ENCODE results near the gene ACOD1.

The ACOD1 gene

DNA sequence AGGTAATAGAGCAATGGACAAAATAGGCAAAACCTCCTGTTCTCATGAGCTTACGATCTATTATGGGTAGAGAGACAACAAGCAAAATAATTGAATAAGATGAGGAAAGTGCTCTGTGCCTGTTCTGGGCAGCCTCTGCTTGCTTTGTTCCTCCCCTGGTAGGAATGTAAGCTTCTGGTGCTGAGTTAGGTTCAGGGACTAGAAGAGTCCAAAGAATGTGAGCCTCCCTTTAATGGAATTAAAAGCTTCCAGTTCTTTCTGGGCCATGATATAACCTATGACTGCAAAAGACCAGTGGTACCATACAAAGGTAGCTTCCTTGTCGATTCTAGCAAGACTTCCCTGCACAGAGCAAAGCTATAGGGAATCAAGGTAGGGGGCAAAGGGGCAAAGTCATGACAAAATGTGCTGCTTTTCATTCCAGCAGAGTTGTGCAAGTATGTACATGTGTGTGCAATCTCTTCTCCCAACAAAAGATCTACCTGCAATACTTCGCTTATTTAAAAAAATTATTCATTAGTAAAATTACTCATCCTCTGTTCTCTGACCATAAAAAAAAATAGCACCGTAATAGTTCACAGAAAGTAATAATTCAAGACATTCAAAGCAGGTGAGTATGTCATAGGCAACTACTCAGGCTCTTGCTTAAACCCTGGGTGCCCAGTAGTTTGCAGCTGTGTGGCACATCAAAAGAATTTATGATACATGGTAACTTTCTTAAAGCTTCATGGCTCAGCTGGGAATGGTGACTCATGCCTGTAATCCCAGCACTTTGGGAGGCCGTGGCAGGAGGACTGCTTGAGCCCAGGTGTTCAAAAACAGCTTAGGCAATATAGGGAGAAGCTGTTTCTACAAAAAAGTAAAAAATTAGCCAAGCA lies 21.4 kb downstream of the ACOD1 start:
- no peak overlapping the region for H3K4me3 ChIP-seq (ENCODE audit: extremely low read depth, insufficient read depth, low read length, poor library complexity, severe bottlenecking)
- WGBS, 2 experiments (ENCODE audit: insufficient coverage in 2 of 2) = 81 to 92% methylated on average over 4 of the region's 5 CpGs
- no peaks in the 10 kb centered on the region for H3K36me3 ChIP-seq (ENCODE audit: control insufficient read depth, insufficient read depth, low read length)
- no peaks in the 10 kb centered on the region for H3K9me3 ChIP-seq (ENCODE audit: control insufficient read depth, low read length)
- H3K4me1 ChIP-seq (ENCODE audit: control insufficient read depth, insufficient read depth, low read length, poor library complexity, severe bottlenecking) = peaks cover 4% of the 10 kb centered on the region
- no peak overlapping the region for H3K27ac ChIP-seq (ENCODE audit: low read depth, low read length, severe bottlenecking)

DNA sequence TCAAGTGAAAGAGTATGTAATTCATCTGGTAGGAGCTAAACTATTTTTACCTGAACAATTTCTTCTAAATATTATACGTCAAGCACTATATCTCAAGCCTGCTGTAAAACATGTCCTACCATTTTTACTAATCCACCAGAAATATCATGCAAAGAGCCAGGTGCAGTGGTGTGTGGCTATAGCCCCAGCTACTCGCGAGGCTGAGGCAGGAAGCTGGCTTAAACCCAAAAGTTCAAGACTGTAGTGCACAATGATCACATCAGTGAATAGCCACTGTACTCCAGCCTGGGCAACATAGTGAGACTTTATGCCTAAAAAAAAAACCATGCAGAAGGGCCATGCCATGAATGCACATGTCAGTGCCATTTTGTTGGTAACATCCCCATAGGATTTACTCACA lies 22.9 kb downstream of the ACOD1 start:
- Histone ChIP-seq H3K4me1 (ENCODE audit: control insufficient read depth, insufficient read depth, low read length, poor library complexity, severe bottlenecking) (no peaks in the 10 kb centered on the region), H3K9me3 (ENCODE audit: control insufficient read depth, low read length) (no peaks in the 10 kb centered on the region), H3K27ac (ENCODE audit: low read depth, low read length, severe bottlenecking) (no peak overlapping the region), H3K4me3 (ENCODE audit: extremely low read depth, insufficient read depth, low read length, poor library complexity, severe bottlenecking) (no peak overlapping the region), H3K36me3 (ENCODE audit: control insufficient read depth, insufficient read depth, low read length) (no peaks in the 10 kb centered on the region)
- 94% methylated on average over 2 of the region's 3 CpGs; no CpG with 5 or more reads in 1 of the 2 experiments for WGBS, 2 experiments (ENCODE audit: insufficient coverage in 2 of 2)

- no peak overlapping the region for H3K27ac ChIP-seq (ENCODE audit: low read depth, low read length, severe bottlenecking)
- H3K4me1 ChIP-seq (ENCODE audit: control insufficient read depth, insufficient read depth, low read length, poor library complexity, severe bottlenecking) = peaks cover 5% of the 10 kb centered on the region
- H3K4me3 ChIP-seq (ENCODE audit: extremely low read depth, insufficient read depth, low read length, poor library complexity, severe bottlenecking) = no peak overlapping the region
- H3K36me3 ChIP-seq (ENCODE audit: control insufficient read depth, insufficient read depth, low read length) = no peaks in the 10 kb centered on the region
- H3K9me3 ChIP-seq (ENCODE audit: control insufficient read depth, low read length) = no peaks in the 10 kb centered on the region
- WGBS, 2 experiments (ENCODE audit: insufficient coverage in 2 of 2) = 83 to 88% methylated on average over 13 to 14 of the region's 19 CpGs
Measured at GRCh38 chr13:76971851-76972829, 23.8 kb downstream of the ACOD1 start.

DNA sequence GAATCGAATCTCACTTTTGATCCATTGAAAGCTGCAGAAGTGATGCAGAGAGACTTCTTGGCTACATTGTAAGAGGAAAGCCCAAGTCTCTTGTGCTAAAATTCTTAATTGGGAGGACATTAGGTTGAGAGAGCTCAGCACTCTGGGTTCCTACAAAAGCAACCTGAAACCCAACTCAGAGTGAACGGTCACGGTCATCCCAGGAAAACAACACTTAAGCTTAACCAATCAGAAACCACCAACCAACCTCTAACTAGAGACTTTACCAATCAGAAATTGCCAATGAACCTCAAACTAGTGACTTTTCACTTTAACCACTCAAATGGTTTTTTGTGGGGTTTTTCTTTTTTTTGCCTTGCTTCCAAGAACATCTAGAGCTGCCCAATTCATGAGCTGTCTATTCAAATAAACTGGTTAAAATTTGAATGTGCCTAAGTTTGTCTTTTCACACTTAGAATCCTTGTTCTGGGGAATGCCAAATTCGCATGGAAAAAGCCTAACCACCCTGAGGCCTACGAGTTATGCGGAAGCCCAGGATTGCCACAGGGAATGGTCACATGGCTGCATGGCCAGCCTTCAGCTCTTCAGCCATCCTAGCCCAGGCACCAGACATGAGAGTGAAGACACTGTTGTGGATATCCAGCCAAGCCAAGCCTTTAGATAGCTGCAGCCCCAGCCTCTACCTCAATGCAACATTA lies 25.8 kb downstream of the ACOD1 start:
- peaks cover 5% of the 10 kb centered on the region for H3K4me1 ChIP-seq (ENCODE audit: control insufficient read depth, insufficient read depth, low read length, poor library complexity, severe bottlenecking)
- H3K36me3 ChIP-seq (ENCODE audit: control insufficient read depth, insufficient read depth, low read length) = no peaks in the 10 kb centered on the region
- no peak overlapping the region for H3K27ac ChIP-seq (ENCODE audit: low read depth, low read length, severe bottlenecking)
- WGBS, 2 experiments (ENCODE audit: insufficient coverage in 2 of 2) = 92 to 93% methylated on average over 3 to 4 of the region's 6 CpGs
- H3K4me3 ChIP-seq (ENCODE audit: extremely low read depth, insufficient read depth, low read length, poor library complexity, severe bottlenecking) = no peak overlapping the region
- H3K9me3 ChIP-seq (ENCODE audit: control insufficient read depth, low read length) = no peaks in the 10 kb centered on the region

DNA sequence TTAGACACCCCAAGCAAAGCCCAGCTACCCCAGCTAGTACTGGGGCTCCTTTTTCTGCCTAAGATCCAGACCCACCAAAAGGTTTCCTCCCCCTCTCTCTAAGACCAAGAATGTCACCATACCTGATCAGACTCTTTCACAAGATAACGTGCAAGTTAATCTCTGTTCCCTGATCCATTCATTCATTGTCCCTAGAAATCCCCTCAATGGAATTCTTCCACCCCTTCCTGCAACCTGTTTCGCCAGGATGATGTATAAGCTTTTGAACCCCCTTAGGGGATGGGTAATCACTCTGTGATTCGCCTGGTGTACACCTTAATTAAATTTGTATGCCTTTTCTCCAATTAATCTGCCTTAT lies 26.3 kb downstream of the ACOD1 start:
- WGBS, 2 experiments (ENCODE audit: insufficient coverage in 2 of 2) = 100% methylated on average over 1 of the region's 3 CpGs
- H3K27ac ChIP-seq (ENCODE audit: low read depth, low read length, severe bottlenecking) = no peak overlapping the region
- no peaks in the 10 kb centered on the region for H3K9me3 ChIP-seq (ENCODE audit: control insufficient read depth, low read length)
- H3K36me3 ChIP-seq (ENCODE audit: control insufficient read depth, insufficient read depth, low read length) = no peaks in the 10 kb centered on the region
- peaks cover 5% of the 10 kb centered on the region for H3K4me1 ChIP-seq (ENCODE audit: control insufficient read depth, insufficient read depth, low read length, poor library complexity, severe bottlenecking)
- H3K4me3 ChIP-seq (ENCODE audit: extremely low read depth, insufficient read depth, low read length, poor library complexity, severe bottlenecking) = no peak overlapping the region

- Histone ChIP-seq H3K27ac (ENCODE audit: low read depth, low read length, severe bottlenecking) (no peak overlapping the region), H3K36me3 (ENCODE audit: control insufficient read depth, insufficient read depth, low read length) (no peaks in the 10 kb centered on the region), H3K9me3 (ENCODE audit: control insufficient read depth, low read length) (no peaks in the 10 kb centered on the region), H3K4me3 (ENCODE audit: extremely low read depth, insufficient read depth, low read length, poor library complexity, severe bottlenecking) (no peak overlapping the region), H3K4me1 (ENCODE audit: control insufficient read depth, insufficient read depth, low read length, poor library complexity, severe bottlenecking) (peaks cover 5% of the 10 kb centered on the region)
- 93 to 96% methylated on average over 6 of the region's 6 CpGs for WGBS, 2 experiments (ENCODE audit: insufficient coverage in 2 of 2)
Measured at GRCh38 chr13:76975863-76976262, 27.6 kb downstream of the ACOD1 start.

DNA sequence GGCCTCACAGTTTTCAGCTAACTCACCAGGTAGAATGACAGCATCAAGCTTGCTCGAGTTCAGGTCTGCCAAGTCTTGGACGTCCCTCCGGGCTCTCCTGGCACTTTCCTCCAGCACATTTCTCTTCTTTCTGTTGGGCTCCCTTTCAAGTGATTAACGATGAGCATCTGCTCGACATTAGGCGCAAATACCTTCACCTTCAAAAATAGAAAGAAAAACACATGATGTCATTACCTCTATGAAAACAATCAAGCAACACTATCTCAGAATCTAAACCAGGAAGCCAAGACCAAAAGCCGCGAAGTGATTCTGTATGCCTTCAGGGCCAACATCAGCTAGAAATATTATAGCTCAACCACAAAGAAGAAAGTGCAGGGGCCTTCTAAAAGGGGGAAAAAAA lies 28.2 kb downstream of the ACOD1 start:
- no peaks in the 10 kb centered on the region for H3K9me3 ChIP-seq (ENCODE audit: control insufficient read depth, low read length)
- H3K36me3 ChIP-seq (ENCODE audit: control insufficient read depth, insufficient read depth, low read length) = no peaks in the 10 kb centered on the region
- peaks cover 5% of the 10 kb centered on the region for H3K4me1 ChIP-seq (ENCODE audit: control insufficient read depth, insufficient read depth, low read length, poor library complexity, severe bottlenecking)
- no peak overlapping the region for H3K4me3 ChIP-seq (ENCODE audit: extremely low read depth, insufficient read depth, low read length, poor library complexity, severe bottlenecking)
- WGBS, 2 experiments (ENCODE audit: insufficient coverage in 2 of 2) = 86 to 92% methylated on average over 3 to 8 of the region's 8 CpGs
- H3K27ac ChIP-seq (ENCODE audit: low read depth, low read length, severe bottlenecking) = no peak overlapping the region

DNA sequence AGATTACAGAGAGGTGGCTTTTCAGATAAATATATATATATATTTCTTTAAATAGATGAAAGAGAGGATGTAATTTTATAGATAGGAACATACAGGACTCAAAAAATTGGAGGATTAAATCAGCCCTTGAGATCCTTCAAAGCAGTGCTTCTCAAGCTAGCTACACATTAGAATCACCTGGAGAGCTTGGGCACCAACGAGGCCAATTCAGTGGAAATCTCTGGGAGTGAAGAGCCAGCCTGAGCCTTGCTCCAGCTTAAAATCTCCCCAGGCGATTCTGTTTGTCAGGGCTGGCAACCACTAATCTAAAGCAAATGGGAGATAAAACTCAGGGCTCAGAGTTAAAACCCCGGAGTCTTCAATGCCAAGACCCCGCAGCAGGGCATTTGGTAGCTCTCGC lies 28.6 kb downstream of the ACOD1 start:
- H3K4me3 ChIP-seq (ENCODE audit: extremely low read depth, insufficient read depth, low read length, poor library complexity, severe bottlenecking) = no peak overlapping the region
- H3K36me3 ChIP-seq (ENCODE audit: control insufficient read depth, insufficient read depth, low read length) = no peaks in the 10 kb centered on the region
- H3K27ac ChIP-seq (ENCODE audit: low read depth, low read length, severe bottlenecking) = no peak overlapping the region
- H3K9me3 ChIP-seq (ENCODE audit: control insufficient read depth, low read length) = no peaks in the 10 kb centered on the region
- peaks cover 5% of the 10 kb centered on the region for H3K4me1 ChIP-seq (ENCODE audit: control insufficient read depth, insufficient read depth, low read length, poor library complexity, severe bottlenecking)
- WGBS, 2 experiments (ENCODE audit: insufficient coverage in 2 of 2) = 90 to 95% methylated on average over 5 of the region's 5 CpGs

- Histone ChIP-seq H3K4me1 (ENCODE audit: control insufficient read depth, insufficient read depth, low read length, poor library complexity, severe bottlenecking) (peaks cover 5% of the 10 kb centered on the region), H3K27ac (ENCODE audit: low read depth, low read length, severe bottlenecking) (no peak overlapping the region), H3K4me3 (ENCODE audit: extremely low read depth, insufficient read depth, low read length, poor library complexity, severe bottlenecking) (peak overlapping the region; percentile 8), H3K9me3 (ENCODE audit: control insufficient read depth, low read length) (no peaks in the 10 kb centered on the region), H3K36me3 (ENCODE audit: control insufficient read depth, insufficient read depth, low read length) (no peaks in the 10 kb centered on the region)
- WGBS, 2 experiments (ENCODE audit: insufficient coverage in 2 of 2) = 0 to 3% methylated on average over 4 to 5 of the region's 34 CpGs
Measured at GRCh38 chr13:76980075-76980718, 31.9 kb downstream of the ACOD1 start.

- H3K4me3 ChIP-seq (ENCODE audit: extremely low read depth, insufficient read depth, low read length, poor library complexity, severe bottlenecking) = no peak overlapping the region
- no peaks in the 10 kb centered on the region for H3K9me3 ChIP-seq (ENCODE audit: control insufficient read depth, low read length)
- 69 to 82% methylated on average over 4 of the region's 6 CpGs for WGBS, 2 experiments (ENCODE audit: insufficient coverage in 2 of 2)
- peaks cover under 1% of the 10 kb centered on the region for H3K4me1 ChIP-seq (ENCODE audit: control insufficient read depth, insufficient read depth, low read length, poor library complexity, severe bottlenecking)
- no peaks in the 10 kb centered on the region for H3K36me3 ChIP-seq (ENCODE audit: control insufficient read depth, insufficient read depth, low read length)
- H3K27ac ChIP-seq (ENCODE audit: low read depth, low read length, severe bottlenecking) = no peak overlapping the region
Measured at GRCh38 chr13:76982061-76982460, 33.8 kb downstream of the ACOD1 start.
